CD4-positive, alpha-beta T cell treated with Interleukin-21 for 1 hour (primary cell): ENCODE data around the gene MORC2.

Experiments used
- DNase-seq: peaks from one replicate; pipeline ENCODE4 v3.0.0-alpha.2; 2020

MORC2 gene

GRCh38 chr22:30948930-30949342 lies 19.6 kb downstream of the MORC2 start:
- no peak for DNase-seq

DNA sequence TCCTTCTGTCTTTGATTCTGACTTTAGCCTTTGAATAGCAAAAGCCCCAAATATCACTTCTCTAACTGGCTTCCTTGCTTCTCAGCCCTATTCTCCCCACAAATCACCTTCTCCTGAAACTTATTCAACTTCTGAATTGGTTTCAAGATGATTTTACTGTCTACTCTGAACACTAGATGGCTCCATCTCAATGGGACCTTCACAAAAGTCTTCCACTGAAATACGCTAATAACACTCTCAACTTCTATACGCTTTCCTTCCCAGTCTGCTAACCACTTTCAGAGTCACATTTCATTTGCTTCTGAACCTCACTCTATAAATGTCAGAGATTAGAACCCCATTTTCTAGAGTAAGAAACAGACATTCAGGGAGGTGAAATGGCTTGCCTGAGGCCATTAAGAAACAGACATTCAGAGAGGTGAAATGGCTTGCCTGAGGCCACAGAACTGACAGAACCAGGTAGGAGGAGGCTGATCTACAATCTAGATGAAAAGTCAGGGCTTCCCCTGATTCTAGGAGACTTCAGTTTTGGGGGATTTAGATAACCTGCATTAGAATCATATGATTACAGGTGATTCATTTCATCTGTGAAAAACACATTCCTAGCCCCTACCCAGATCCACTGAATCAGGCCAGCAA lies 20.6 kb downstream of the MORC2 start:
- peak; percentile 51 for DNase-seq

GRCh38 chr22:30947173-30947815 lies 21.3 kb downstream of the MORC2 start:
- no peak for DNase-seq

- DNase-seq: no peak
These were observed 22.2 kb downstream of the MORC2 start for GRCh38 chr22:30946354-30946753.

DNA sequence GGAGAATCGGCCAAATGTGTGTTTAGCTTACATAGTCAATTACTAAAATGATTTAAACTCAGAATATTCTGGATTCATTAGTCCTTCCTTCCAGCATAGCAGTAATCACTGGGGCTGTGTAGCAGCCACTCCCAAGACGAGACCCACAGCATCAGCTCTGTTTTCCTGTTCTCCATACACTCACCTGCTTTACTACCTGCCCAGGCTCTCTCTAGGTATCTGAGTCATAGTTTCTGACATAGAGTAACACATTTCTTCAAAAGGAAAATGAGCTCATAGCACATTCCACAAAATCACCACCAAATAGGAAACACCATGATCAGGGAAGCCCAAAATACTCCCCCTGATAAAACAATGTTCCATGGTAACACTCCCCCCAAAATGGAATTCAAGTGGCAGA lies 22.9 kb downstream of the MORC2 start:
- DNase-seq: no peak

DNA sequence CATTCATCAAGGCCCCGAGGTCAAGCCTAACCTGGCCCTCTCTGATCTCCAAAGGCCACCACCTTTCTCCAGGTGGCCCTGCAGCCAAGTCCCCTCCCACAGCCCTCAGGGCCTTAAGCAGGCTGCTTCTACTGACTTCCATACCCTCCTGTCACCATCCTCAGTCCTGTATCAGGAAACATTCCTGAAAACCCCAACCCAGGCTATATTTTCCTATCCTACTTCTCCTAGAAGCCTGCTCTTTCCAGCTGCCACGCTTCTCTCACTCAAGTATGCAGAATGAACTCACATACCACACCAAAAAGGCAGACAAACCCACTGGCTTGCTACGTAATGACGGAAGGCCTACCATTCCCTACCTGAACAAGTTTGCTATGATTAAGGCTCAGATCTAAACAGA lies 23.6 kb downstream of the MORC2 start:
- DNase-seq: no peak

GRCh38 chr22:30943368-30943767 lies 25.2 kb downstream of the MORC2 start:
- DNase-seq: peak; percentile 66

DNA sequence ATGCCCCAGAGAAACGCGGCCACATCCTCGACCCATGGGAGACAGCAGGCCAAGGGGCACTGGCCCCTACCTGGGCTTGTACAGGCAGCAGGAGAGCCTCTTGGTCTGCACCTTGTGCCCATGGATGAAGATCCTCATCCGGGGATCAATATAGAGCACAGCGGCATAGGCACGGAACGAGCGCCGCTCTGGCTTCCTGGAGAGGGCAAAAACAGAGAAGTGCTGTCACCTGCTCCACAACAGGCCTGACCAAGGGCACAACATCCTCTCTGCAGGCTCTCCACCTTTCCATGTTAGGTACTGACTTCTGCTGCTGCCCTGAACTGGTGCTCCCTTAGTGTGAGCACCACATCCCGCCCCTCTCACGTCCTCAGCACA lies 27.2 kb downstream of the MORC2 start:
- no peak for DNase-seq

DNA sequence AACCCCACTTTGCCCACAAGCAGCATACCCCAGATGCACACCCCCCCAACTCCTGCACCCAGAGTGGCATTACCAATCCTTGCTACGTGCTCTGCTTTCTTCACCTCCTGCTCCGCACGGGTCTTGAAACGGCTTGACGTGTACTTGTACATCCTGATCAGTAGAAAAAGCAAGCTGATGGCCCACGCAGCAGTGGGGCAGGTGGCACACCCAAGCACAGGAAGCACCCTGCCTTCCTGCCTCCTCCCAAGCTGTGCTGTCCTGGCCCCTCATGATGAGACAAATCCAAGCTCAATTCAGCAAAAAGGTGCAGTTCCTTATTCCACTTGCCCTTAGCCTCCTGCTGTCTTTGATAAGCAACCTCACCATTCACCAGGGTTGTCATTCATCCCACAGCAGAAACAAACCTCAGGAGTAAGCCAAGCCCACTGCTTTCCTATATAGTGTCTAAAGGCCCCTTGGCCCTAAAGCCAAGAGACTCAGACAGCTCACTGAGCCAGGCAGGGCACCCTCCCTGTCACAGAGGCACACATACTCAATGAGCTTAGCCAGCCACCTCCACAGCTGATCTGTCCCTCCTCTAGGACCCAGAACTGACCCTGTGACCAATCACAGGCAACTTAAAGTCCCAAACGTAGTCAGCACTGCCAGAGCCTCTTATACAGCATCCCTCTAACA lies 27.8 kb downstream of the MORC2 start:
- DNase-seq: peak; percentile 48

DNA sequence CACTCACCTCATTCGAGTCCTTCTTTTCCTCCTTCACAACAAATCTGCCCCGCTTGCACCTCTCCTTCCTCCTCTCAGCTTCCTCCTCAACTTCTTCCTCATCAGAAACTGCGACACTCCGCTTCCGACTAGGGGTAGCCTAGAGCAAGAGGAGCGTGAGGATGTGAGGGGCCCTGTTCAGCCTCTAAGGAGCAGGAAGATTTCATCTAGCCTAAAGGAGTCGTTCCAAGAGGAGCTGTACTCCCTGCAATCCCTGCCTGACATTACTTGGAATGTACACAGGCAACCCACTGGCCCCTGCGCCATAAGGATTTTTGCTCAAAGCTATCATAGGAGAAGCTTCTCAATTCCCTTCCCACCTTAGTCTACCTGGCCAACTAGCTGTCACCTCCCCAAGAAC lies 34.5 kb downstream of the MORC2 start:
- DNase-seq: no peak

DNA sequence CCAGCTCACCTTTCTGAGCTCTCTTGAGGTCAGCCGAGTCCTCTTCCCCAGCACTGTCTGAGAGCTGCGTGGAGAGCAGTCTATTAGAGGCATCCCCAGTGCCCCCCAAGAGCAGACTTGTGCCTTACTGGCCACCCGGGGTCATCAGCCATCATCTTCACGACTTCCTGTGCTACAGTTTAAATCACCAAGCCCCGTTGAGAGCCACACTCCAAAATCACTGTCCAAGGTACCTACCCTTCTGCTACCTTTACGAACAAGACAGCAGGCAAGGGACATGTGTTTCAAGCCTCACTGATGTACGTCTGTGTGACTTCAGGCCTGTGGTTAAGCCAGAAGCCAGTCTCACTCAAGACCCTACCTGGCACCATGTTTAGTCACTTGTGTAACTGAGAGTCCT lies 35.1 kb downstream of the MORC2 start:
- no peak for DNase-seq

GRCh38 chr22:30932661-30933060 lies 35.9 kb downstream of the MORC2 start:
- DNase-seq: no peak

GRCh38 chr22:30931541-30932300 lies 36.9 kb downstream of the MORC2 start:
- DNase-seq: no peak

GRCh38 chr22:30930228-30930627 lies 38.3 kb downstream of the MORC2 start:
- DNase-seq: no peak

DNA sequence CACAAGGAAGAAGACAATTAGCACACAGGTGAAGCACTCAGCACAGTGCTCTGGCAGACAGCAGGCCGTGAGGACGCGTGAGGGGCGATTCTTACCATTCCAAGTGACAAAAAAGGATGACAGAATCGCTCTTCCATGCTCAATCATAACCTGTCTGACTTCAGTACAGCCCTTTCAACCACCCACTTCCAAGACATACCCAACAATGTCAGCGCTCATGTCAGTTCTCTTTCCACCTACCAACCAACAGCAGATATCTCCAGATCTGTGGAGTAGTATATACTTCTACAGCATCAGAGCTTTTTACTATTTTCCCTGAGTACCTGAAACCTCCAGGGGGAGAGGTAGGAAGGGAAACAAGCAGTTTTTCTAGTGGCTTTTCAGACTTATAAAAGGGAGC lies 40.2 kb downstream of the MORC2 start:
- no peak for DNase-seq

DNA sequence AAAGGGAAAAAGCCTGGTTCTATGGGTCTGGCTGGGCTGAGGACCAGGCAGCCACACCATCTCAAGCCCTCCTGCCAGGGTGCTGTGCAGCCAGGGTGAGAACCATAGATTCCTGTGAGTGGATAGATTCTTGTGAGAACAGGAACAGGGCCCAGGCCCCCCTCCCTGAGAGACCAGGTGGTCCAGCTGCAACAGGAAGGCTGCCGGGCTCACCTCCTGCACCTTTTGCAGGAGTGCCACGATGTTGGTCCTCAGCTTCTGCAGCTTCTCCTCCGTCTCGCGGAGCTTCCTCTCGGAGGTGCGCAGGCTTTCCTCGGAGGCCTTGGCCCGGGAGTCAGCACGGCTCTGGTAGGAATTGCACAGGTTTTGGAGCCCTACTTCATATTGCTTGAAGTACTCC lies 40.8 kb downstream of the MORC2 start:
- DNase-seq: no peak

DNA sequence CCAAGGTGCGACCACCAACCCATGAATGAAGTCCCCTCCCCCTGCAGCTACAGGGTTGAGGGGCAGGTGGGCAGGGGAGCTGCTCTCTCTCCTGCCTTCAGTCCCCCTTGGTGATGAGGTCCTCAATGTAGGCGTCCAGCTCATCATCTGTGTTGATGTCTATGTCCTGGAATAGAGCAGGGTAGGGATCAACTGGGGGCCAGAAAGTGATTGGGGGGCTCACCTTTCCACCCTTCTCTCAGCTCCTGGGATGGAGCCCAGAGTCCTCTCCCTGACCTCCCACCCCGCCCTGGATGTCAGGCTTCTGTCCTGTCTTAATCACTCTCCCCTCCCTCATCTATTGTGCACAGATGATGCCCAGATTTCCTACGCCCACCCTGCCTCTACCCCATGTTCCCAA lies 41.9 kb downstream of the MORC2 start:
- DNase-seq: no peak

- DNase-seq: no peak
These were observed 42.9 kb downstream of the MORC2 start for GRCh38 chr22:30925667-30926066.

- DNase-seq: no peak
These were observed 45.2 kb downstream of the MORC2 start for GRCh38 chr22:30923168-30923900.

- DNase-seq: peak; percentile 88
These were observed 46.4 kb downstream of the MORC2 start for GRCh38 chr22:30922151-30922611.

- DNase-seq: no peak
These were observed 47.5 kb downstream of the MORC2 start for GRCh38 chr22:30921108-30921507.

GRCh38 chr22:30920407-30920806 lies 48.2 kb downstream of the MORC2 start:
- peak; percentile 84 for DNase-seq

GRCh38 chr22:30919973-30920372 lies 48.6 kb downstream of the MORC2 start:
- no peak for DNase-seq
